Measurements from ENCODE around the gene DHH.

Gene DHH

GRCh38 chr12:49038291-49038955, 56.2 kb downstream of the DHH start:
- Mint-ChIP-seq H3K4me1 (no peaks in the 10 kb centered on the region), H3K27me3 (ENCODE audit: low read depth, poor library complexity) (peaks cover 3% of the 10 kb centered on the region), H3K27ac (peak overlapping the region; percentile 16), H3K4me3 (no peak overlapping the region), H3K9me3 (no peaks in the 10 kb centered on the region), H3K36me3 (ENCODE audit: low read depth) (peaks cover 54% of the 10 kb centered on the region)
- TF ChIP-seq CTCF (IDR thresholded peaks at IDR 0.05): no peak
- DNase-seq: no peak

- Mint-ChIP-seq H3K9me3 (no peaks in the 10 kb centered on the region), H3K27me3 (ENCODE audit: low read depth, poor library complexity) (peaks cover 3% of the 10 kb centered on the region), H3K4me3 (no peak overlapping the region), H3K36me3 (ENCODE audit: low read depth) (peaks cover 48% of the 10 kb centered on the region), H3K27ac (peak overlapping the region; percentile 16), H3K4me1 (no peaks in the 10 kb centered on the region)
- DNase-seq: no peak
- TF ChIP-seq CTCF (IDR thresholded peaks at IDR 0.05): no peak
Observed at GRCh38 chr12:49037947-49038237, 56.7 kb downstream of the DHH start.

- peaks cover 1% of the 10 kb centered on the region for H3K27me3 Mint-ChIP-seq (ENCODE audit: low read depth, poor library complexity)
- TF ChIP-seq CTCF (IDR thresholded peaks at IDR 0.05): no peak
Observed at GRCh38 chr12:49037111-49037946, 57.3 kb downstream of the DHH start.

More at GRCh38 chr12:49037111-49037946, 57.3 kb downstream of the DHH start:
- Mint-ChIP-seq H3K36me3 (ENCODE audit: low read depth) (peaks cover 43% of the 10 kb centered on the region), H3K4me1 (no peaks in the 10 kb centered on the region), H3K27ac (no peak overlapping the region), H3K9me3 (no peaks in the 10 kb centered on the region), H3K4me3 (no peak overlapping the region)
- no peak for DNase-seq
